Breast epithelium (tissue), 3 donors: ENCODE measurements around the gene FEM1B.

Source experiments
- POLR2AphosphoS5 ChIP-seq, 3 donors: sonication (generic); formaldehyde crosslinking; IDR thresholded peaks; one replicate each; pipeline ENCODE4 v1.6.1; 2017; ENCODE audit warnings: antibody characterized with exemption in 3 of 3
- TF ChIP-seq, protein P1 (sequence below), 3 donors: fragments of 450-650 bp; IDR thresholded peaks; one replicate each; pipeline ENCODE4 v1.5.1; 2016 to 2017; ENCODE audit warnings: antibody characterized with exemption in 3 of 3, mild to moderate bottlenecking in 3 of 3, moderate library complexity in 3 of 3

DNA sequence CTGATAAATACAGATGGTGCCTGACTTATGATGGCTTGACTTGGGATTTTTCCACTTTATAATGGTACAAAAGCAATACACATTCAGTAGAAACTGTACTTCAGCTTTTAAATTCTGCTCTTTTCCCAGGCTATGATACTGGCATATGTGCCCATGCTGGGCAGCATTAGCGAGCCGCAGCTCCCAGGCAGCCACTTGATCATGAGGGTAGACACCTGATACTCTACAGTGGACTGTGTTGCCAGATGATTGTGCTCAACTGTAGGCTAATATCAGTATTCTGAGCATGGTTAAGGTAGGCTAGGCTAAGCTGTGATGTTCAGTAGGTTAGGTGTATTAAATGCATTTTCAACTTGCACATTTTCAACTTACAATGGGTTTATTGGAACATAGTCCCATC, 17.7 kb upstream of the FEM1B start:
- no peak for TF ChIP-seq POLR2AphosphoS5 (IDR thresholded peaks at IDR 0.05)
- TF ChIP-seq, protein P1, sequence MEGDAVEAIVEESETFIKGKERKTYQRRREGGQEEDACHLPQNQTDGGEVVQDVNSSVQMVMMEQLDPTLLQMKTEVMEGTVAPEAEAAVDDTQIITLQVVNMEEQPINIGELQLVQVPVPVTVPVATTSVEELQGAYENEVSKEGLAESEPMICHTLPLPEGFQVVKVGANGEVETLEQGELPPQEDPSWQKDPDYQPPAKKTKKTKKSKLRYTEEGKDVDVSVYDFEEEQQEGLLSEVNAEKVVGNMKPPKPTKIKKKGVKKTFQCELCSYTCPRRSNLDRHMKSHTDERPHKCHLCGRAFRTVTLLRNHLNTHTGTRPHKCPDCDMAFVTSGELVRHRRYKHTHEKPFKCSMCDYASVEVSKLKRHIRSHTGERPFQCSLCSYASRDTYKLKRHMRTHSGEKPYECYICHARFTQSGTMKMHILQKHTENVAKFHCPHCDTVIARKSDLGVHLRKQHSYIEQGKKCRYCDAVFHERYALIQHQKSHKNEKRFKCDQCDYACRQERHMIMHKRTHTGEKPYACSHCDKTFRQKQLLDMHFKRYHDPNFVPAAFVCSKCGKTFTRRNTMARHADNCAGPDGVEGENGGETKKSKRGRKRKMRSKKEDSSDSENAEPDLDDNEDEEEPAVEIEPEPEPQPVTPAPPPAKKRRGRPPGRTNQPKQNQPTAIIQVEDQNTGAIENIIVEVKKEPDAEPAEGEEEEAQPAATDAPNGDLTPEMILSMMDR (IDR thresholded peaks at IDR 0.05) = no peak
